Vagina (tissue), 2 donors: Measurements from ENCODE around the gene RTRAF.

Source experiments
- POLR2A ChIP-seq, 2 donors: fragments of 450-650 bp; IDR thresholded peaks; one replicate each; pipeline ENCODE4 v1.6.1; 2017; ENCODE audit warnings: antibody characterized with exemption in 2 of 2, mild to moderate bottlenecking in 2 of 2, moderate library complexity in 2 of 2
- POLR2AphosphoS5 ChIP-seq, 2 donors: sonication (generic); formaldehyde crosslinking; IDR thresholded peaks; one replicate each; pipeline ENCODE4 v1.9.0; 2017; ENCODE audit warnings: antibody characterized with exemption in 2 of 2, mild to moderate bottlenecking in 2 of 2, low read depth in 1 of 2; ENCODE audit not compliant: insufficient read depth in 1 of 2

GRCh38 chr14:52031781-52032180 is 42.4 kb downstream of the RTRAF start:
- TF ChIP-seq POLR2A (IDR thresholded peaks at IDR 0.05) = no peak
- TF ChIP-seq POLR2AphosphoS5 (IDR thresholded peaks at IDR 0.05; ENCODE audit: insufficient read depth in 1 of 2, low read depth in 1 of 2) = no peak
